Type B pancreatic cell (in vitro differentiated cells): ENCODE measurements around the gene LTBP2. TPM values are rescaled to one million over a fixed set of nuclear protein-coding genes. Genes with fewer than 3 reads are reported as not detected.

Experiments used
- DNase-seq: peaks from one replicate; pipeline ENCODE4 v3.0.0; 2021; ENCODE audit warnings: mixed read lengths; ENCODE audit not compliant: unreplicated experiment; ENCODE audit errors: extremely low spot score
- H3K27ac Mint-ChIP-seq: 2 replicates; pipeline ENCODE4 v1.8.0; 2021; ENCODE audit warnings: mild to moderate bottlenecking, mixed read lengths
- H3K27me3 Mint-ChIP-seq: 2 replicates; pipeline ENCODE4 v1.8.0; 2021; ENCODE audit warnings: mixed read lengths
- H3K36me3 Mint-ChIP-seq: 2 replicates; pipeline ENCODE4 v1.8.0; 2021; ENCODE audit warnings: mixed read lengths
- H3K4me1 Mint-ChIP-seq: one replicate; pipeline ENCODE4 v1.8.0; 2021; ENCODE audit warnings: mixed read lengths; ENCODE audit not compliant: unreplicated experiment
- H3K4me3 Mint-ChIP-seq: 2 replicates; pipeline ENCODE4 v1.8.0; 2021; ENCODE audit warnings: mild to moderate bottlenecking, mixed read lengths
- H3K9me3 Mint-ChIP-seq: 2 replicates; pipeline ENCODE4 v1.8.0; 2021; ENCODE audit warnings: mixed read lengths
- total RNA-seq: library from RNA; stranded (reverse); gene quantifications from 2 replicates; pipeline ENCODE4 v1.2.1, GENCODE V29; 2021; ENCODE audit warnings: low replicate concordance
- TF ChIP-seq, protein P1 (sequence below): fragments of 200-600 bp; sonication (generic); conservative IDR thresholded peaks from 2 replicates; pipeline ENCODE4 v1.5.0; 2021; ENCODE audit warnings: antibody characterized with exemption, mild to moderate bottlenecking

The LTBP2 gene
- total RNA-seq, 1 donor from 2014 or later: 1.1 TPM

DNA sequence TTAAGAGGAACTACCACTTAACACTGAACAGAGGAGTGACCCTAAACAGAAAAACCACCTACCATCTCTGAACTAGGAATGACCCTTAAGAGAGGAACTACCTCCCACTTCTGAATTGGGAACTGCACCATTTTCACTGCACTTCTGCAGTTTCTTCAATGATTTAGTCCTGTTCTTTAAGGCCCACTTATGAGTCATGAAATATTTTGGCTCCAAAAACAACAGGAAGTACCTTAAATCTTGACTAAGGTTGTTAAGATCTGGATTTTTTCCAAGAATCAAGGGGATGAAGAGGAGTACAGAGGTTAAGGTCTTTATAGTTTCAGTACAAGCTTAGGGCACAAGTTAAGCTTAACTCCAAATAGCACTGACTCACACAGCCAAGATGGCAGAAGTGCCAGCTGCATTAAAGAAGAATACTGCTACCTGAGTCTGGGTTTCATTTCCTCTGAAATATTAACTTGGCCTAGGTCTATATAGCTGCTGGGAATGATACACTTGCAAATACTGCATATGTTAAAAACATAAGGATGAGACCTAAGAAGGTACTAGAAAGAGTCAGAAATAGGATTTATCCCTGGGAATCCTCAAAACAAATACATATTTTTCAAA, 123.1 kb downstream of the LTBP2 start:
- DNase-seq: no peak
- no peak overlapping the region for H3K4me3 Mint-ChIP-seq
- TF ChIP-seq, protein P1, sequence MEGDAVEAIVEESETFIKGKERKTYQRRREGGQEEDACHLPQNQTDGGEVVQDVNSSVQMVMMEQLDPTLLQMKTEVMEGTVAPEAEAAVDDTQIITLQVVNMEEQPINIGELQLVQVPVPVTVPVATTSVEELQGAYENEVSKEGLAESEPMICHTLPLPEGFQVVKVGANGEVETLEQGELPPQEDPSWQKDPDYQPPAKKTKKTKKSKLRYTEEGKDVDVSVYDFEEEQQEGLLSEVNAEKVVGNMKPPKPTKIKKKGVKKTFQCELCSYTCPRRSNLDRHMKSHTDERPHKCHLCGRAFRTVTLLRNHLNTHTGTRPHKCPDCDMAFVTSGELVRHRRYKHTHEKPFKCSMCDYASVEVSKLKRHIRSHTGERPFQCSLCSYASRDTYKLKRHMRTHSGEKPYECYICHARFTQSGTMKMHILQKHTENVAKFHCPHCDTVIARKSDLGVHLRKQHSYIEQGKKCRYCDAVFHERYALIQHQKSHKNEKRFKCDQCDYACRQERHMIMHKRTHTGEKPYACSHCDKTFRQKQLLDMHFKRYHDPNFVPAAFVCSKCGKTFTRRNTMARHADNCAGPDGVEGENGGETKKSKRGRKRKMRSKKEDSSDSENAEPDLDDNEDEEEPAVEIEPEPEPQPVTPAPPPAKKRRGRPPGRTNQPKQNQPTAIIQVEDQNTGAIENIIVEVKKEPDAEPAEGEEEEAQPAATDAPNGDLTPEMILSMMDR: no peak
- H3K36me3 Mint-ChIP-seq: no peaks in the 10 kb centered on the region
- H3K9me3 Mint-ChIP-seq: no peaks in the 10 kb centered on the region
- H3K27ac Mint-ChIP-seq: no peak overlapping the region
- H3K27me3 Mint-ChIP-seq: no peaks in the 10 kb centered on the region
- no peaks in the 10 kb centered on the region for H3K4me1 Mint-ChIP-seq

DNA sequence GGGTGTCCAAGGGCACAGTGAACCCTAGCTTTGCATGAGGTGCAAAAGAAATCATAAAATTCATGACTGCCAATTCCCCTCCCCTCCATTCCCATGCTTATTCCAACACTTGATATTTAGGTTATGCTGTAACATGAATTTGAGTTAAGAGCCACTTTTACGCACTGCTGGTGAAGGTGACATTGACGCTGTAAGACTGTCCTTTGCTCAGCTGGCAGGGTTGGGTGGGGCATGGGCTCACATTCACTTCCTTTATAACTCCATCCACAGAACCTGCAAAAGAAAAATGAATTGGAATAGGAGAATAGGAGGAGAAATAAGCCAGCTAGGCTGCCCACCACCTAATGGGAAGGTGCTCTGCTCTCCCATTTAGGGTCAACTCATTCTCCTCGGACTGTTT, 125.9 kb downstream of the LTBP2 start:
- DNase-seq: no peak
- Mint-ChIP-seq H3K4me1 (no peaks in the 10 kb centered on the region), H3K4me3 (no peak overlapping the region), H3K27ac (no peak overlapping the region), H3K9me3 (no peaks in the 10 kb centered on the region), H3K36me3 (peaks cover 7% of the 10 kb centered on the region), H3K27me3 (no peaks in the 10 kb centered on the region)
- TF ChIP-seq, protein P1: no peak

DNA sequence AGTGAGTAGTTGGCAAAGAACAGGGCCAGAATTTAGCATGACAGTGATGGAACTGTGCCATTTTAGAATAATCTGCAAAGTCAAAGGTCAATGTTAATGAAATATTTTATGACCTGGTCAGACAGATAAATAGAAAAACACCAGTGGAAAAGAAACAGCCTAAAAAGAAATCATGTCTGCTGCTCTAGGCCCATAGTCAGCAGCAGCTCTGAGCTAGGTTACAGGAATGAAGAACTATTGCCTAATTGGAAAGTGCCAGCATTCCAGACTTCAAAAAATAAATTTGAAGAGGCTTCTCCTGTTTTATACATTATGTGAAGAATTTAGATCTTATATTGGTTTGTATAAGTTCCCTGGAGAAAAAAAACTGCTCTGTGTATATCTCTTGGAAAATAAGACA, 128.7 kb downstream of the LTBP2 start:
- Mint-ChIP-seq H3K36me3 (peaks cover 13% of the 10 kb centered on the region), H3K4me3 (no peak overlapping the region)

DNA sequence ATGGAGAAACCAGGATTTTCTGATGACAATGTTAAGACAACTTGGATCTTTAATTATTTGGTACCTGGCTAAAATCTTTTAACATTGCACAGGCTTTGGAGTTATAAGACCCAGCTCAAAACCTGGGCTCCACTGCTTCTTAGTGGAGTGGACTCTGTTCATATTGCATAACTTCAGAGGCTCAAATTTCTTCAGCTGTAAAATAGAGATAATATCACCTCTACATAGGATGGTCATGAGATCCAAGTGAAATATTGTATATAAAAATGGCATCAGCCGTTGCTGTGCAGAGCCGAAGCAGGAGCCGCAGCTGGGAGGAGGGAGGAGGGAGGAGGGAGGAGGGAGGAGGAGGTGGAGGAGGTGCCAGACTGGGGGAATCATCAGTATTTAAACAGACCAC, 129.5 kb downstream of the LTBP2 start:
- no peak for DNase-seq
- Mint-ChIP-seq H3K27me3 (no peaks in the 10 kb centered on the region), H3K4me1 (no peaks in the 10 kb centered on the region), H3K4me3 (no peak overlapping the region), H3K27ac (no peak overlapping the region), H3K9me3 (no peaks in the 10 kb centered on the region), H3K36me3 (peaks cover 13% of the 10 kb centered on the region)
- TF ChIP-seq, protein P1: no peak

More for the DNA sequence above, 128.7 kb downstream of the LTBP2 start:
- no peak overlapping the region for H3K27ac Mint-ChIP-seq
- DNase-seq: no peak
- no peaks in the 10 kb centered on the region for H3K27me3 Mint-ChIP-seq
- H3K4me1 Mint-ChIP-seq: no peaks in the 10 kb centered on the region
- no peaks in the 10 kb centered on the region for H3K9me3 Mint-ChIP-seq
- TF ChIP-seq, protein P1: no peak

DNA sequence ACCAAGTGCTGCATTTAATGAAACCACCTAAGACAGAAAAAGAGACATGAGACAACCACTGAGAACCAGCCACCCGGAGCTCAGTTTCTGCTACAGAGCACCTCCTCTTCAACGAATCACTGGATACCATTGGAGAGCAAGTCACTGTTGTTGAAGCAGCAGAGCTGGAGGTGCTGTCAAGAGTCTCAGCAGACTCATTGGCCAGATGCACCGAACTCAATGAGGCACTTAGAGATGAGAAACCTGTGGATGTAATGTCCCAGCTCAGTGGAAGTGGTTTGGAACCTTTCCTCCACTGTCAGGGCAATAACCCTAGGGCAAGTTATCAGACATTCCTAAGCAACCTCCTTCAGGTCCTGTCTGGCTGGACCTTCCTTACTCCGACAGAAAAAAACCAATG, 132.0 kb downstream of the LTBP2 start:
- no peaks in the 10 kb centered on the region for H3K9me3 Mint-ChIP-seq
- DNase-seq: no peak
- H3K27ac Mint-ChIP-seq: no peak overlapping the region
- no peaks in the 10 kb centered on the region for H3K27me3 Mint-ChIP-seq
- peaks cover 13% of the 10 kb centered on the region for H3K36me3 Mint-ChIP-seq
- H3K4me1 Mint-ChIP-seq: no peaks in the 10 kb centered on the region
- TF ChIP-seq, protein P1: no peak
- H3K4me3 Mint-ChIP-seq: no peak overlapping the region
